ENCODE results near the gene SLC4A2. TPM values are rescaled to one million over a fixed set of nuclear protein-coding genes. Genes with fewer than 3 reads are reported as not detected.
A peak's percentile ranks its signal among the peaks of the same experiment; 100 is the strongest.

SLC4A2 gene
- total RNA-seq, 1 donor = 61.5 TPM

- H3K4me2 ChIP-seq (ENCODE audit: insufficient read depth, low read length) = peak within 1 kb of the TSS; percentile 95
- peak within 1 kb of the TSS; percentile 85 for H2AFZ ChIP-seq (ENCODE audit: low read length)
- H4K20me1 ChIP-seq (ENCODE audit: insufficient read depth, low read length) = peaks cover 18% of the 10 kb centered on the region
- peaks cover 41% of the 10 kb centered on the region for H3K79me2 ChIP-seq (ENCODE audit: insufficient read depth, low read length)
- DNase-seq (ENCODE audit: insufficient read length, low spot score, missing footprints) = peak; percentile 100
- H3K4me3 ChIP-seq (ENCODE audit: insufficient read depth, low read length) = peak within 1 kb of the TSS; percentile 95
- peaks cover 36% of the 10 kb centered on the region for H3K4me1 ChIP-seq (ENCODE audit: insufficient read depth, low read length)
- peaks cover 10% of the 10 kb centered on the region for H3K36me3 ChIP-seq (ENCODE audit: insufficient read depth, low read length)
- no peaks in the 10 kb centered on the region for H3K27me3 ChIP-seq (ENCODE audit: insufficient read depth, low read length)
- H3K9me3 ChIP-seq (ENCODE audit: low read depth, low read length) = no peaks in the 10 kb centered on the region
- peak within 1 kb of the TSS; percentile 66 for H3K27ac ChIP-seq (ENCODE audit: low read depth, low read length)
- no peak for TF ChIP-seq CTCF (IDR thresholded peaks at IDR 0.05; ENCODE audit: extremely low read depth, low read depth, low read length)
Measured at GRCh38 chr7:151080522-151081169, 21.3 kb downstream of the SLC4A2 start, which contains the start of gene FASTK. Gene FASTK, minus strand, starts transcription at chr7:151080809. Its CDS starts 43 bp downstream, at chr7:151080766.

GRCh38 chr7:151081170-151082101 lies 22.0 kb downstream of the SLC4A2 start:
- Histone ChIP-seq H3K27me3 (ENCODE audit: insufficient read depth, low read length) (no peaks in the 10 kb centered on the region), H3K4me1 (ENCODE audit: insufficient read depth, low read length) (peaks cover 36% of the 10 kb centered on the region), H3K4me3 (ENCODE audit: insufficient read depth, low read length) (peak overlapping the region; percentile 95), H4K20me1 (ENCODE audit: insufficient read depth, low read length) (peaks cover 18% of the 10 kb centered on the region), H3K27ac (ENCODE audit: low read depth, low read length) (peak overlapping the region; percentile 66), H3K36me3 (ENCODE audit: insufficient read depth, low read length) (peaks cover 4% of the 10 kb centered on the region), H3K79me2 (ENCODE audit: insufficient read depth, low read length) (peaks cover 41% of the 10 kb centered on the region), H3K4me2 (ENCODE audit: insufficient read depth, low read length) (peak overlapping the region; percentile 95), H2AFZ (ENCODE audit: low read length) (peak overlapping the region; percentile 51), H3K9me3 (ENCODE audit: low read depth, low read length) (no peaks in the 10 kb centered on the region)
- no peak for TF ChIP-seq CTCF (IDR thresholded peaks at IDR 0.05; ENCODE audit: extremely low read depth, low read depth, low read length)
- DNase-seq (ENCODE audit: insufficient read length, low spot score, missing footprints) = peak; percentile 94

- Histone ChIP-seq H3K79me2 (ENCODE audit: insufficient read depth, low read length) (peaks cover 47% of the 10 kb centered on the region), H3K9me3 (ENCODE audit: low read depth, low read length) (no peaks in the 10 kb centered on the region), H3K4me3 (ENCODE audit: insufficient read depth, low read length) (peak overlapping the region; percentile 95), H3K27ac (ENCODE audit: low read depth, low read length) (peak overlapping the region; percentile 66), H2AFZ (ENCODE audit: low read length) (peak overlapping the region; percentile 78), H3K36me3 (ENCODE audit: insufficient read depth, low read length) (peaks cover 4% of the 10 kb centered on the region), H4K20me1 (ENCODE audit: insufficient read depth, low read length) (peaks cover 11% of the 10 kb centered on the region), H3K4me2 (ENCODE audit: insufficient read depth, low read length) (peak overlapping the region; percentile 95), H3K27me3 (ENCODE audit: insufficient read depth, low read length) (no peaks in the 10 kb centered on the region), H3K4me1 (ENCODE audit: insufficient read depth, low read length) (peaks cover 36% of the 10 kb centered on the region)
- DNase-seq (ENCODE audit: insufficient read length, low spot score, missing footprints) = peak; percentile 91
- TF ChIP-seq CTCF (IDR thresholded peaks at IDR 0.05; ENCODE audit: extremely low read depth, low read depth, low read length) = no peak
Measured at GRCh38 chr7:151082141-151083070, 23.0 kb downstream of the SLC4A2 start.

Measured in osteoblast (primary cell).